ENCODE data around the gene NADSYN1. TPM values are rescaled to one million over a fixed set of nuclear protein-coding genes. Genes with fewer than 3 reads are reported as not detected.

The NADSYN1 gene
- total and polyA plus RNA-seq, 2 experiments from 2014 or later: 42.0 to 50.4 TPM

DNA sequence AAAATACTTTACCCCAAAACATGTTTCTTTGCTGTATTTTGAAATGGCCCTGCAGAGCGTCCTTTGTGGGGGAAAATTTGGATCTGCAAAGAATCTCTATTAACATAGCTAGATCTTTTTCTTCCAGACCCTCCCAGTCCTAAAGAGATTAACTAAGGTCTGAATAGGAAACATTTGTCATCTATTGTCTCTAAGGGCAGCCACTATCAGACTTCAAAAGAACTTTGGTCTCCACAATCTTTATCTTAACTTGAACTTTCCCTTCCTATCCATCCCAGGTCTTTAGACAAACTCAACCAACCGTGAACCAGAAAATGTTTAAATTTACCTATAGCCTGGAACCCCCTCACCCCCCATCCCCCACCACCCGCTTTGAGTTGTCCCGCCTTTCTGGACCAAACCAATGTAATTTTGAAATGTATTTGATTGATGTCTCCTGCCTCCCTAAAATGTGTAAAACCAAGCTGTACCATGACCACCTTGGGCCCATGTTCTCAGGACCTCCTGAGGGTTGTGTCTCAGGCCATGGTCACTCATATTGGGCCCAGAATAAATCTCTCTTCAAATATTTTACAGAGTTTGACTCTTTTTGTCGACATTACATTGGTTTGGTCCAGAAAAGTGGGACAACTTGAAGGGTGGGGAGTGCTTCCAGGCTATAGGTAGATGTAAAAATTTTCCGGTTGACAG, 91.7 kb downstream of the NADSYN1 start:
- H3K79me2 ChIP-seq (ENCODE audit: insufficient read depth): no peaks in the 10 kb centered on the region
- no peaks in the 10 kb centered on the region for H3K9me3 ChIP-seq (ENCODE audit: low read depth)
- no peak overlapping the region for H2AFZ ChIP-seq
- in situ Hi-C loops (cut with MboI): no loop called here
- H3K9ac ChIP-seq: no peak overlapping the region
- H3K4me3 ChIP-seq: no peak overlapping the region
- H4K20me1 ChIP-seq (ENCODE audit: insufficient read depth): no peaks in the 10 kb centered on the region
- peaks cover 5% of the 10 kb centered on the region; the same call in 1 of the 2 replicates for H3K27me3 ChIP-seq (replicated peaks; ENCODE audit: insufficient read depth)
- no peaks in the 10 kb centered on the region for H3K9me2 ChIP-seq (ENCODE audit: insufficient read depth)
- no peak overlapping the region for H3K4me2 ChIP-seq (ENCODE audit: unreplicated experiment)
- H3K27ac ChIP-seq: no peak overlapping the region
- WGBS, 2 experiments (ENCODE audit: low coverage in 1 of 2, low lambda C conversion rate in 2 of 2, missing lambda C conversion rate in 2 of 2): 34 to 45% methylated on average over 6 of the region's 6 CpGs
- no peaks in the 10 kb centered on the region for H3K36me3 ChIP-seq (ENCODE audit: low read depth)
- no peak for DNase-seq
- no peaks in the 10 kb centered on the region for H3F3A ChIP-seq (ENCODE audit: insufficient read depth)
- H3K4me1 ChIP-seq (ENCODE audit: insufficient read depth): no peaks in the 10 kb centered on the region
- TF ChIP-seq EZH2 (IDR thresholded peaks at IDR 0.05; ENCODE audit: insufficient read depth, poor library complexity, severe bottlenecking) (no peak), EZH2phosphoT487 (IDR thresholded peaks at IDR 0.05; ENCODE audit: insufficient read depth, low read depth) (no peak)

DNA sequence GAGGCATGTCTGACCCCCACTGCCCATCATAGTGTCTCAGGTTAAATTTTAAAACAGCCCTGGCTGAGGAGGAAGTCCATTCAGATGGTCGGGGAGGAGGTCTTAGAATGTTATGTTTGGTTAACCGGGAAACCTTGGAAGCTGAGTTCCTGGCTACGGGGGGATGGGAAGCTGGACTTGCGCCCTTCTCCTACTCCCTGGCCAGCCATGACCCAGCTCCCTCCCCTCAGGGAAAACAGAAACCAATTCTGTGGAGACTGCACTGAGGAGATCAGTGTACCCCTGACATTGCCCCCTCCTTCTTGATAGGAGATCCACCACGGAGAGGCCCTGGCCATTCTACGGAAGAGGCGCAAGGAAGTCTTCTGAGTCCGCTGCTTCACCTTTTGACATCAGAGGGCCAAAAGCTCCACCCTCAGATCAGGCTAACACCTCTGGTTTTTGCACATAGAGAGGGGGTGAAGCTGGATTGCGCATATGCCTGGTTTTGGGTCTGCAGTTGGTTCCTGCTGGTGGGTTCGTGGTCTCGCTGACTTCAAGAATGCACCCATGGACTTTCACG, 92.5 kb downstream of the NADSYN1 start:
- Histone ChIP-seq H3K9ac (no peak overlapping the region), H3K4me2 (ENCODE audit: unreplicated experiment) (no peak overlapping the region), H3K79me2 (ENCODE audit: insufficient read depth) (no peaks in the 10 kb centered on the region), H2AFZ (no peak overlapping the region), H3F3A (ENCODE audit: insufficient read depth) (no peaks in the 10 kb centered on the region), H3K4me3 (no peak overlapping the region), H3K36me3 (ENCODE audit: low read depth) (no peaks in the 10 kb centered on the region), H3K27ac (no peak overlapping the region), H3K9me2 (ENCODE audit: insufficient read depth) (no peaks in the 10 kb centered on the region), H3K4me1 (ENCODE audit: insufficient read depth) (no peaks in the 10 kb centered on the region), H3K9me3 (ENCODE audit: low read depth) (no peaks in the 10 kb centered on the region), H3K27me3 (replicated peaks; ENCODE audit: insufficient read depth) (peaks cover 5% of the 10 kb centered on the region; the same call in 1 of the 2 replicates), H4K20me1 (ENCODE audit: insufficient read depth) (no peaks in the 10 kb centered on the region)
- no peak for DNase-seq
- in situ Hi-C loops (cut with MboI): no loop called here
- TF ChIP-seq EZH2 (IDR thresholded peaks at IDR 0.05; ENCODE audit: insufficient read depth, poor library complexity, severe bottlenecking) (no peak), EZH2phosphoT487 (IDR thresholded peaks at IDR 0.05; ENCODE audit: insufficient read depth, low read depth) (no peak)
- WGBS, 2 experiments (ENCODE audit: low coverage in 1 of 2, low lambda C conversion rate in 2 of 2, missing lambda C conversion rate in 2 of 2): 63 to 69% methylated on average over 12 of the region's 12 CpGs

GRCh38 chr11:71548120-71548519, 95.1 kb downstream of the NADSYN1 start, which contains the start of gene KRTAP5-9:
KRTAP5-9 (plus strand) TSS chr11:71548420; CDS start chr11:71548658, 238 bp downstream.
- Histone ChIP-seq H3K9me3 (ENCODE audit: low read depth) (no peaks in the 10 kb centered on the region), H3K4me1 (ENCODE audit: insufficient read depth) (no peaks in the 10 kb centered on the region), H3K79me2 (ENCODE audit: insufficient read depth) (no peaks in the 10 kb centered on the region), H3K9me2 (ENCODE audit: insufficient read depth) (no peaks in the 10 kb centered on the region), H3F3A (ENCODE audit: insufficient read depth) (no peaks in the 10 kb centered on the region), H3K9ac (no peak within 1 kb of the TSS), H3K4me2 (ENCODE audit: unreplicated experiment) (no peak within 1 kb of the TSS), H3K27ac (no peak within 1 kb of the TSS), H3K4me3 (no peak within 1 kb of the TSS), H2AFZ (no peak within 1 kb of the TSS), H3K36me3 (ENCODE audit: low read depth) (no peaks in the 10 kb centered on the region), H4K20me1 (ENCODE audit: insufficient read depth) (no peaks in the 10 kb centered on the region), H3K27me3 (replicated peaks; ENCODE audit: insufficient read depth) (peaks cover 5% of the 10 kb centered on the region; the same call in 1 of the 2 replicates)
- in situ Hi-C loops (cut with MboI): no loop called here
- 47 to 57% methylated on average over 5 of the region's 5 CpGs for WGBS, 2 experiments (ENCODE audit: low coverage in 1 of 2, low lambda C conversion rate in 2 of 2, missing lambda C conversion rate in 2 of 2)
- DNase-seq: no peak
- TF ChIP-seq EZH2 (IDR thresholded peaks at IDR 0.05; ENCODE audit: insufficient read depth, poor library complexity, severe bottlenecking) (no peak), EZH2phosphoT487 (IDR thresholded peaks at IDR 0.05; ENCODE audit: insufficient read depth, low read depth) (no peak)

DNA sequence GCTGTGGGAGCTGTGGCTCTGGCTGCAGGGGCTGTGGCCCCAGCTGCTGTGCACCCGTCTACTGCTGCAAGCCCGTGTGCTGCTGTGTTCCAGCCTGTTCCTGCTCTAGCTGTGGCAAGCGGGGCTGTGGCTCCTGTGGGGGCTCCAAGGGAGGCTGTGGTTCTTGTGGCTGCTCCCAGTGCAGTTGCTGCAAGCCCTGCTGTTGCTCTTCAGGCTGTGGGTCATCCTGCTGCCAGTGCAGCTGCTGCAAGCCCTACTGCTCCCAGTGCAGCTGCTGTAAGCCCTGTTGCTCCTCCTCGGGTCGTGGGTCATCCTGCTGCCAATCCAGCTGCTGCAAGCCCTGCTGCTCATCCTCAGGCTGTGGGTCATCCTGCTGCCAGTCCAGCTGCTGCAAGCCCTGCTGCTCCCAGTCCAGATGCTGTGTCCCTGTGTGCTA, 95.7 kb downstream of the NADSYN1 start:
- TF ChIP-seq EZH2 (IDR thresholded peaks at IDR 0.05; ENCODE audit: insufficient read depth, poor library complexity, severe bottlenecking): no peak
- TF ChIP-seq EZH2phosphoT487 (IDR thresholded peaks at IDR 0.05; ENCODE audit: insufficient read depth, low read depth): no peak
- Histone ChIP-seq H3F3A (ENCODE audit: insufficient read depth) (no peaks in the 10 kb centered on the region), H3K4me2 (ENCODE audit: unreplicated experiment) (no peak overlapping the region), H3K9ac (no peak overlapping the region), H3K4me3 (no peak overlapping the region), H3K79me2 (ENCODE audit: insufficient read depth) (no peaks in the 10 kb centered on the region), H3K36me3 (ENCODE audit: low read depth) (no peaks in the 10 kb centered on the region), H3K27ac (no peak overlapping the region), H3K9me2 (ENCODE audit: insufficient read depth) (no peaks in the 10 kb centered on the region), H3K4me1 (ENCODE audit: insufficient read depth) (no peaks in the 10 kb centered on the region), H4K20me1 (ENCODE audit: insufficient read depth) (no peaks in the 10 kb centered on the region), H2AFZ (no peak overlapping the region), H3K27me3 (replicated peaks; ENCODE audit: insufficient read depth) (0 out of 2 replicates have a peak, but pooled peaks cover 5% of the 10 kb centered on the region), H3K9me3 (ENCODE audit: low read depth) (no peaks in the 10 kb centered on the region)
- no peak for DNase-seq
- WGBS, 2 experiments (ENCODE audit: low coverage in 1 of 2, low lambda C conversion rate in 2 of 2, missing lambda C conversion rate in 2 of 2): 28 to 31% methylated on average over 3 to 5 of the region's 5 CpGs
- in situ Hi-C loops (cut with MboI): no loop called here

Small RNA genes lying within 50 kb of the gene (microRNA-seq; reads per million reads assigned to microRNA genes)
- not detected for gene MIR6754 (ENCODE audit: borderline number of aligned reads)

Small RNA genes lying within 50 kb of the gene (small RNA-seq; reads per million reads assigned to genes)
- gene MIR6754 (ENCODE audit: low read depth, low replicate concordance): not detected

Other genes with a start within 250 kb of the NADSYN1 start
- 0.22 and 3.9 TPM in 2 replicates for gene SHANK2, start 200.6 kb upstream of the NADSYN1 start, total RNA-seq (2014; rRNA removed; shearing (Covaris generic))
- 0.30 TPM in 1 of 2 replicates, not detected in the other for gene SHANK2, start 200.6 kb upstream of the NADSYN1 start, polyA plus RNA-seq (2016; fragmentation: Nextera tagmentation; extraction: Ambion mirVana)
- 13.6 and 14.7 TPM in 2 replicates for gene DHCR7, start 4.8 kb upstream of the NADSYN1 start, total RNA-seq (2014; rRNA removed; shearing (Covaris generic))
- gene DHCR7, start 4.8 kb upstream of the NADSYN1 start, polyA plus RNA-seq (2016; fragmentation: Nextera tagmentation; extraction: Ambion mirVana): 15.7 and 17.2 TPM in 2 replicates
- gene KRTAP5-7, start 74.1 kb downstream of the NADSYN1 start, total RNA-seq (2014; rRNA removed; shearing (Covaris generic)): not detected in 2 replicates
- not detected in 2 replicates for gene KRTAP5-7, start 74.1 kb downstream of the NADSYN1 start, polyA plus RNA-seq (2016; fragmentation: Nextera tagmentation; extraction: Ambion mirVana)
- not detected in 2 replicates for gene KRTAP5-8, start 84.8 kb downstream of the NADSYN1 start, total RNA-seq (2014; rRNA removed; shearing (Covaris generic))
- not detected in 2 replicates for gene KRTAP5-8, start 84.8 kb downstream of the NADSYN1 start, polyA plus RNA-seq (2016; fragmentation: Nextera tagmentation; extraction: Ambion mirVana)
- not detected in 2 replicates for gene KRTAP5-9, start 95.2 kb downstream of the NADSYN1 start, total RNA-seq (2014; rRNA removed; shearing (Covaris generic))
- gene KRTAP5-9, start 95.2 kb downstream of the NADSYN1 start, polyA plus RNA-seq (2016; fragmentation: Nextera tagmentation; extraction: Ambion mirVana): not detected in 2 replicates
- gene KRTAP5-10, start 112.4 kb downstream of the NADSYN1 start, total RNA-seq (2014; rRNA removed; shearing (Covaris generic)): not detected in 2 replicates
- gene KRTAP5-10, start 112.4 kb downstream of the NADSYN1 start, polyA plus RNA-seq (2016; fragmentation: Nextera tagmentation; extraction: Ambion mirVana): not detected in 2 replicates
- not detected in 2 replicates for gene KRTAP5-11, start 129.7 kb downstream of the NADSYN1 start, total RNA-seq (2014; rRNA removed; shearing (Covaris generic))
- not detected in 2 replicates for gene KRTAP5-11, start 129.7 kb downstream of the NADSYN1 start, polyA plus RNA-seq (2016; fragmentation: Nextera tagmentation; extraction: Ambion mirVana)